GM10266 (cell line): ENCODE data around the gene POU6F1.
A peak's percentile ranks its signal among the peaks of the same experiment; 100 is the strongest.

ENCODE experiments used
- DNase-seq: peaks from one replicate; pipeline ENCODE4 v3.0.0; 2012; ENCODE audit errors: extremely low spot score
- TF ChIP-seq, protein P1 (sequence below): IDR thresholded peaks from 2 replicates; pipeline ENCODE4 v1.5.1; 2012; ENCODE audit warnings: mild to moderate bottlenecking, low read depth; ENCODE audit not compliant: control insufficient read depth, insufficient read depth; ENCODE audit errors: missing control alignments

Gene POU6F1

DNA sequence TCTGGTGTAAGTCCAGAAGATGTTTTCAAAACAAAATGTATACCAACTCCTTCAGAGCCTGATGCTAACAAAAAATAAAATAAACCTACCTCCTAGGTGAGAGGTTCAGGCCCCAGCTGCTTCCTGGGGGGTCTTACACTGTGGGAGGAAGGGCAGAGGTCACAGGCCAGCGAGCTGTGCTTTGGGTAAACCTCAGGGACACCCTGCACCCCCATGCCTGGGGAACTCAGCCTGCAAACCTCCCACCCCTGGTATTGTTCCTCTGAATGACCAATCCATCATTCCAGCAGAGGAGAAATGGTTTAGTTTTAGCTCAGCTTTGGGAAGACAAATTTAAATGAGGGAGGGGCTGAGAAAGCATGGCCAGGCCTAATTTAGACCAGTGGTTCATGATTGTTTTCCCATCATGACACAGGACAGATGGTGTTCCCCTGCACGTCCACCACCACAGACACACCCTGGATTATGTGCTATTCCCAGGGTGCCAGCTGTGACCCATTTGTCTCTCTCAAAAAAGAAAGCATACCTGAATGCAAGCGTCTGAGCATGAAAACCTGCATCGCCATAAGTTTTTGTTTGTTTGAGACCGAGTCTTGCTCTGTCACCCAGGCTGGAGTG, 30.4 kb downstream of the POU6F1 start:
- TF ChIP-seq, protein P1, sequence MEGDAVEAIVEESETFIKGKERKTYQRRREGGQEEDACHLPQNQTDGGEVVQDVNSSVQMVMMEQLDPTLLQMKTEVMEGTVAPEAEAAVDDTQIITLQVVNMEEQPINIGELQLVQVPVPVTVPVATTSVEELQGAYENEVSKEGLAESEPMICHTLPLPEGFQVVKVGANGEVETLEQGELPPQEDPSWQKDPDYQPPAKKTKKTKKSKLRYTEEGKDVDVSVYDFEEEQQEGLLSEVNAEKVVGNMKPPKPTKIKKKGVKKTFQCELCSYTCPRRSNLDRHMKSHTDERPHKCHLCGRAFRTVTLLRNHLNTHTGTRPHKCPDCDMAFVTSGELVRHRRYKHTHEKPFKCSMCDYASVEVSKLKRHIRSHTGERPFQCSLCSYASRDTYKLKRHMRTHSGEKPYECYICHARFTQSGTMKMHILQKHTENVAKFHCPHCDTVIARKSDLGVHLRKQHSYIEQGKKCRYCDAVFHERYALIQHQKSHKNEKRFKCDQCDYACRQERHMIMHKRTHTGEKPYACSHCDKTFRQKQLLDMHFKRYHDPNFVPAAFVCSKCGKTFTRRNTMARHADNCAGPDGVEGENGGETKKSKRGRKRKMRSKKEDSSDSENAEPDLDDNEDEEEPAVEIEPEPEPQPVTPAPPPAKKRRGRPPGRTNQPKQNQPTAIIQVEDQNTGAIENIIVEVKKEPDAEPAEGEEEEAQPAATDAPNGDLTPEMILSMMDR, result no peak
- peak; percentile 7 for DNase-seq

DNA sequence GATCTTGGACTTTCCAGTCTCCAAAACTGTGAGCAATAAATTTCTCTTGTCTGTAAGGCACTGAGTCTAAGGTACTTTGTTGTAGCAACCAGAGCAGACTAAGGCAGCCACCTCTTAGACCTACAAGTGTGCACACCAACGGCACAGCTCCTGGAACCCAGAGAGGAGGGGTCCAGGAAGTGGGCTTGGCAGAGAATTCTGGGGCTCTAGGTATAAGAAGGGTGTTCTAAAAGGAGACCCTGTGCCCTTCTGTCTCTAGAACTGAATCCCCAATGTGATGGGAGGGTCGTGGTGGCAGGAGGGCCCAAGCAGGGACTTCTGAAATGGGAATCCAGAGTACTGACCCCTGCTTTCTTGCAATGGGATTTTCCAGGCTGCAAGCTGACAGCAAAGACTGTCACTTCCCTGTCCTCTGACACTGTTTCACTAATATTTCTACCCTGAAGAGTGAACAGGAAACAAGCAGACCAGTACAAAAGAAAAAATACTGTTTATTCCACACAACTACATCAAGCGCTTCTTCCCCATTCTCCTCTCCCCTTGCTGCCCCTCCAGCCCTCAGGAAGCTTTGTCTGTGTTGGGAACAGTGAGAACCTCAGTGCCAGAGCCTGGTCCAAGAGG, 31.3 kb downstream of the POU6F1 start:
- DNase-seq, result no peak
- TF ChIP-seq, protein P1, result no peak

DNA sequence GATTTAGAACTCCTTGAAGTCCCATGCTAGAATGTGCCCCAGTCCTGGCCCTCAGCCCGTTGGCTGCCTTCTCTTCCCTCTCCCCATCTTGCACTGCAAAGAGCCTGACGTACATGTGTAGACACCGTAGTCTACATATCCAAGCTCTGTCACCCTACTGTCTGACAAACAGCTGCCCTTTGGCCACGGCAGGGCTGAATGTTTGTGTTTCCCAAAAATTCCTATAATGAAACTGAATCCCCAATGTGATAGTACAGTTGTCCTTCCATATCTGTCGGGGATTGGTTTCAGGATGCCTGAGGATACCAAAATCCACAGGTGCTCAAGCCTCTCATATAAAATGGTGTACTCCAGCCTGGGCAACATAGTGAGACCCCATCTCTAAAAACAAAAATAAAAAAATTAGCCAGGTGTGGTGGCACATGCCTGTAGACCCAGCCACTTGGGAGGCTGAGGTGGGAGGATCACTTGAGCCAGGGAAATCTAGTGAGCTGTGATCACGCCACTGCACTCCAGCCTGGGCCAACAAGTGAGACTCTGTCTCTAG, 32.6 kb downstream of the POU6F1 start:
- no peak for DNase-seq
- TF ChIP-seq, protein P1, result no peak

DNA sequence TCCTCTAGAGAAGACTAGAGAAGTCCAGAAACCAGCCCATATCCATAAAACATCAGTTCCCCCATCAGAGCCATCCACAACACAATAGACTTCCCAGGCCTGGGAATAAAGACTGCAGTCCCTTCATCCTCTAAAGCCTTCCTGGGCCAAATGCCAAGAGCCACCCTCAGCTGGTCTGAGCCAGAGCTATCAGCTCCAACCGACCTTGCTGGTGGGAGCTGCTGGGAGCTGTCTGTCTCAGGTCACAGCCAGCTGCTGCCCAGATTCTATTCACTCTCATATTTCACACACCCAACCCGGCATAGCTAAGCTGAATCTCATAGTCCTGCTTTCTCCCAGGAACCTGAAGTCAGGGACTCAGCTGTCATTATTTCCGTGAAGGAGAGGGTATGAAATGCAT, 34.0 kb downstream of the POU6F1 start:
- TF ChIP-seq, protein P1, result no peak
- no peak for DNase-seq

DNA sequence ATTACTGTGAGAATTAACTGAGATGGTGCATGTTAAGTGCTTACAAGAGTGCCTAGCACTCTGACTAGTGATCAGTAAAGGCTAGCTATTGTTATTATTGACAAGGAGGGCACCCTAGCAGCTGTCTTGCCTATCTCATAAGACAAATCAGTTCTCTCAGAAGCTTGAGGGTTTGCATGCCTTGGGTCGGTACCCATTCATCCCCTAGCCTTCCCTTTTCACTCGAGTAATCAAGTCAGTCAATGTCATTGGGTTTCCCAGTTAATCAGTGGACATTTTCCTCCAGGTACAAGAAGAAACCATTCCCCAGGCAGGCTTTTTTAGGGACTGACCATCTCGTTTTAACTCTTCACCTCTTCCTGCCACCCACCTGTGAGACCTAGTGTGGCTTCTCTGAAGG, 34.5 kb downstream of the POU6F1 start:
- no peak for DNase-seq
- TF ChIP-seq, protein P1, result no peak

DNA sequence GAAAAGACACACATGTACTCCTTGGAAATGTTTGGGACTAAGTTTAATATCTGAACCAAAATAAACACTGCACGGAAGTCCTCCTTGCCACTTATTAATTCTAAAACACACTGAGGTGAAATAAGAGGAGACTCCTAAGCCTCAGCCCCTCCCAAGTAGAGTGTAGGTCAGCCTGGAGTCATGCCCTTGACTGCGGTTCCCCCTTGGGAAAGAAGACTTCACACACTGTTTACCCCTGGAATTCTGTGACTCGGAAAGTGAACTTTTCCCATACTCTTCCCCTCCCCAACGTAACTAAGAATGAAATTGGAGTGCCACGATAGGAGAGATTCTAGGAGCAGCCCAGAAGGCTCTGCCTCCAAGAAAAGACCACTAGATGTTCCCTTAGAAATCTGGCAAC, 36.3 kb downstream of the POU6F1 start:
- TF ChIP-seq, protein P1, result no peak
- DNase-seq, result no peak

DNA sequence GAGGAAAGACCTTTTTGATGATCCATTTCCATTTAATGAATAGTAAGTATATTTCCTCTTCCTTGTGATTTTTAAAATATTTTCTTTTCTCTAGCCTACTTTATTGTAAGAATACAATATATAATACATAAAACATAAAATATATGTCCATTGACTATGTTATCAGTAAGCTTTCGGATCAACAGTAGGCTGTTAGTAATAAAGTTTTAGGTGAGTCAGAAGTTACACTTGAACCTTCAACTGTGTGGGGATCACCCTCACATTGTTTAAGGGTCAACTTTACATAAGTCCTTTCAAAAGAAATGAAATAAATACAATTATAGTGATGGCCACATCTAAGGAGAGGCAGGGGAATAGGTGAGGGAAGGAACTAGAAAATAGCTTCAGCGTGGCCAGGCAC, 40.0 kb downstream of the POU6F1 start:
- no peak for DNase-seq
- TF ChIP-seq, protein P1, result no peak
